K562 (cell line): ENCODE results near the gene RASSF10. TPM values are rescaled to one million over a fixed set of nuclear protein-coding genes. Genes with fewer than 3 reads are reported as not detected.

Experiments
- BRF1 ChIP-seq: IDR thresholded peaks from 3 replicates; pipeline ENCODE4 v1.6.1; 2011; ENCODE audit warnings: borderline replicate concordance, mild to moderate bottlenecking; ENCODE audit not compliant: insufficient read length; ENCODE audit errors: extremely low read depth
- CHD2 ChIP-seq: IDR thresholded peaks from 2 replicates; pipeline ENCODE4 v1.6.1; 2011; ENCODE audit warnings: low read depth, low read length
- GTF2A2 ChIP-seq: IDR thresholded peaks from 2 replicates; pipeline ENCODE4 v1.6.1; 2016; ENCODE audit warnings: mild to moderate bottlenecking, missing genetic modification characterization, missing compliant biosample characterization
- HCFC1 ChIP-seq: IDR thresholded peaks from 2 replicates; pipeline ENCODE4 v1.6.1; 2012; ENCODE audit warnings: low read depth, low read length, improper control_type of control experiment
- LEF1 ChIP-seq: fragments of 450-650 bp; IDR thresholded peaks from 2 replicates; pipeline ENCODE4 v1.6.1; 2016; ENCODE audit warnings: mild to moderate bottlenecking
- NCOR1 ChIP-seq: fragments of 450-650 bp; IDR thresholded peaks from 2 replicates; pipeline ENCODE4 v1.6.1; 2016; ENCODE audit warnings: mild to moderate bottlenecking, moderate library complexity
- NFATC3 ChIP-seq: fragments of 450-650 bp; IDR thresholded peaks from 2 replicates; pipeline ENCODE4 v1.6.1; 2017; ENCODE audit warnings: mild to moderate bottlenecking
- NFIX ChIP-seq: fragments of 250-450 bp; sonication (Bioruptor Pico); IDR thresholded peaks from 2 replicates; pipeline ENCODE4 v1.4.0; 2020; ENCODE audit warnings: low read depth, mild to moderate bottlenecking, moderate library complexity
- NR2C1 ChIP-seq, 2 experiments: fragments of 450-650 bp; IDR thresholded peaks; 2 replicates each; pipeline ENCODE4 v1.6.1; 2017; ENCODE audit warnings: mild to moderate bottlenecking in 2 of 2, antibody characterized with exemption in 1 of 2, inconsistent platforms in 1 of 2, missing compliant biosample characterization in 1 of 2, missing genetic modification characterization in 1 of 2
- NR2C2 ChIP-seq, 2 experiments: fragments of 200-800 bp in 1 of 2; sonication (Bioruptor generic) in 1 of 2; sonication (generic) in 1 of 2; formaldehyde crosslinking in 1 of 2; IDR thresholded peaks; 2 replicates each; pipeline versions ENCODE4 v1.6.1 to v1.8.0; 2016 to 2022; ENCODE audit warnings: mild to moderate bottlenecking in 1 of 2, missing compliant biosample characterization in 1 of 2, missing genetic modification characterization in 1 of 2, missing genetic modification reagents in 1 of 2
- NR3C1 ChIP-seq: sonication (generic); formaldehyde crosslinking; IDR thresholded peaks from 2 replicates; pipeline ENCODE4 v1.8.1; 2022; ENCODE audit warnings: missing genetic modification reagents
- POLR2AphosphoS5 ChIP-seq: IDR thresholded peaks from 2 replicates; pipeline ENCODE4 v1.6.1; 2011; ENCODE audit warnings: mild to moderate bottlenecking, low read depth, low read length, moderate library complexity; ENCODE audit not compliant: control insufficient read depth, insufficient read depth
- RCOR1 ChIP-seq, 2 experiments: IDR thresholded peaks; 2 replicates each; pipeline ENCODE4 v1.6.1; 2012; ENCODE audit warnings: low read depth in 2 of 2, low read length in 2 of 2, borderline replicate concordance in 1 of 2, improper control_type of control experiment in 1 of 2
- SIN3A ChIP-seq, 2 experiments: fragments of 150-350 bp in 1 of 2; IDR thresholded peaks; 2 replicates each; pipeline ENCODE4 v1.6.1; 2011 to 2016; ENCODE audit warnings: borderline replicate concordance in 2 of 2, low read depth in 2 of 2, low read length in 2 of 2, mild to moderate bottlenecking in 2 of 2, moderate library complexity in 2 of 2; ENCODE audit not compliant: control insufficient read depth in 1 of 2
- TBL1XR1 ChIP-seq, 2 experiments: IDR thresholded peaks; 2 replicates each; pipeline ENCODE4 v1.6.1; 2012; ENCODE audit warnings: improper control_type of control experiment in 2 of 2, low read length in 2 of 2, mild to moderate bottlenecking in 1 of 2
- TCF7 ChIP-seq: sonication (generic); IDR thresholded peaks from 2 replicates; pipeline ENCODE4 v1.6.1; 2016; ENCODE audit warnings: antibody characterized with exemption, borderline replicate concordance
- TCF7L2 ChIP-seq: fragments of 150-350 bp; IDR thresholded peaks from 2 replicates; pipeline ENCODE4 v1.6.1; 2016; ENCODE audit warnings: low read depth, mild to moderate bottlenecking, low read length, moderate library complexity
- TEAD2 ChIP-seq: fragments of 450-650 bp; IDR thresholded peaks from 2 replicates; pipeline ENCODE4 v1.6.1; 2016; ENCODE audit warnings: missing genetic modification characterization, control low read depth, missing compliant biosample characterization
- ZC3H8 ChIP-seq: fragments of 450-650 bp; IDR thresholded peaks from 2 replicates; pipeline ENCODE4 v1.6.1; 2017
- ZFP30 ChIP-seq: fragments of 250-450 bp; sonication (Bioruptor Pico); IDR thresholded peaks from 2 replicates; pipeline ENCODE4 v1.8.0; 2022; ENCODE audit warnings: moderate library complexity, mild to moderate bottlenecking, inconsistent platforms, borderline replicate concordance
- ZNF239 ChIP-seq: fragments of 250-450 bp; sonication (Bioruptor Pico); IDR thresholded peaks from 2 replicates; pipeline ENCODE4 v1.4.0; 2020; ENCODE audit warnings: mild to moderate bottlenecking
- ZNF445 ChIP-seq: fragments of 250-450 bp; sonication (Bioruptor Pico); IDR thresholded peaks from 2 replicates; pipeline ENCODE4 v1.4.0; 2020; ENCODE audit warnings: low read depth, mild to moderate bottlenecking, moderate library complexity
- polyA plus RNA-seq, 8 experiments: library from polyadenylated mRNA; depleted of rRNA in 4 of 8; stranded (reverse) in 5 of 8; unstranded in 3 of 8; fragments of >200 nt; fragmentation: Nextera tagmentation in 2 of 8; fragmentation: Illumina TruSeq in 1 of 8; extraction: Ambion mirVana in 2 of 8; extraction: Trizol in 1 of 8; gene quantifications; 2 replicates each; pipeline versions ENCODE4 v1.2.1 to v1.2.3, GENCODE V29; 2011 to 2014; ENCODE audit warnings: inconsistent platforms in 1 of 8, missing spikeins in 1 of 8
- total RNA-seq, 7 experiments: library from RNA; depleted of rRNA in 6 of 7; stranded (reverse); fragments of >200 nt in 6 of 7; fragmentation: Illumina TruSeq in 2 of 7; extraction: Trizol in 2 of 7; gene quantifications; 2 replicates each; pipeline versions ENCODE4 v1.2.1 to v1.2.3, GENCODE V29; 2011 to 2021; ENCODE audit warnings: low replicate concordance in 1 of 7
- TF ChIP-seq, protein P1 (sequence below), 3 experiments: IDR thresholded peaks in 2 of 3; conservative IDR thresholded peaks in 1 of 3; 2 replicates each; pipeline ENCODE4 v1.5.1; 2011 to 2012; ENCODE audit warnings: low read length in 3 of 3, mild to moderate bottlenecking in 3 of 3, control low read depth in 2 of 3, improper control_type of control experiment in 1 of 3, inconsistent platforms in 1 of 3, low read depth in 1 of 3, mixed read lengths in 1 of 3, moderate library complexity in 1 of 3; ENCODE audit not compliant: insufficient read depth in 2 of 3
- TF ChIP-seq, protein P2 (sequence below), 2 experiments: fragments of 450-650 bp in 1 of 2; sonication (generic) in 1 of 2; formaldehyde crosslinking in 1 of 2; IDR thresholded peaks in 1 of 2; conservative IDR thresholded peaks in 1 of 2; 2 replicates each; pipeline versions ENCODE4 v1.6.1 to v1.8.1; 2016 to 2023; ENCODE audit warnings: mild to moderate bottlenecking in 2 of 2, moderate library complexity in 2 of 2, inconsistent platforms in 1 of 2, missing genetic modification reagents in 1 of 2
- TF ChIP-seq, protein P3 (sequence below): fragments of 250-450 bp; sonication (Bioruptor Pico); IDR thresholded peaks from 2 replicates; pipeline ENCODE4 v1.5.0; 2022; ENCODE audit warnings: mild to moderate bottlenecking

RASSF10 gene
- total and polyA plus RNA-seq, 9 of the 15 experiments (the other 6 are each of a cell fraction or from before 2014, with no cell fraction given): not detected

DNA sequence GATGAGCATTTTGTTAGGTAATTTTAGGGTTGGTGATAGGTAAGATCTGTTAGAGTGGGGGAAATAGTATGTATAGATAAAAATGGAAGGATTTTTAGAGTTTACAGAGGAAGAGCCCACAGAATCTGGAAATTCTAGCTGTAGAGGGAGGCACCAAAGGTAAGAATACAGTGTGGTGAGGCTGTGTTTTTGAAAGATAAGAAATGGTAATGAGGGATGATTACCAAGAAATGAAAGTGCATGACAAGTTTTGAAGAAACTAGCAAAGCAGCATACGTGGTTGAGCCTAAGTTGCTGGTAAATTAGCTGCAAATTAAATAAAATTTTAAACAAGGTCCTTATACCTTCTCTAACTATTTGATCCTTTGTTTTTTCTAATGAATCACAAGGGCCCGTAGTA, 14.6 kb upstream of the RASSF10 start (continued):
- no peak for TF ChIP-seq GTF2A2
- no peak for TF ChIP-seq HCFC1
- TF ChIP-seq POLR2AphosphoS5: no peak
- no peak for TF ChIP-seq NR3C1 (CRISPR knock-in tag)
- TF ChIP-seq TBL1XR1 (IDR thresholded peaks at IDR 0.05; ENCODE audit: low read length in 2 of 2): no peak
- no peak for TF ChIP-seq ZNF445 (CRISPR knock-in tag)
- TF ChIP-seq NR2C1 (IDR thresholded peaks at IDR 0.05): no peak
- TF ChIP-seq NR2C1 (tag; IDR thresholded peaks at IDR 0.05): no peak
- no peak for TF ChIP-seq NFIX
- 0 out of 4 replicates have a peak, but pooled peaks of 1 of the 2 experiments have one; percentile 36 for TF ChIP-seq RCOR1 (IDR thresholded peaks at IDR 0.05; ENCODE audit: borderline replicate concordance in 1 of 2, low read depth in 2 of 2, low read length in 2 of 2)
- TF ChIP-seq, protein P1, sequence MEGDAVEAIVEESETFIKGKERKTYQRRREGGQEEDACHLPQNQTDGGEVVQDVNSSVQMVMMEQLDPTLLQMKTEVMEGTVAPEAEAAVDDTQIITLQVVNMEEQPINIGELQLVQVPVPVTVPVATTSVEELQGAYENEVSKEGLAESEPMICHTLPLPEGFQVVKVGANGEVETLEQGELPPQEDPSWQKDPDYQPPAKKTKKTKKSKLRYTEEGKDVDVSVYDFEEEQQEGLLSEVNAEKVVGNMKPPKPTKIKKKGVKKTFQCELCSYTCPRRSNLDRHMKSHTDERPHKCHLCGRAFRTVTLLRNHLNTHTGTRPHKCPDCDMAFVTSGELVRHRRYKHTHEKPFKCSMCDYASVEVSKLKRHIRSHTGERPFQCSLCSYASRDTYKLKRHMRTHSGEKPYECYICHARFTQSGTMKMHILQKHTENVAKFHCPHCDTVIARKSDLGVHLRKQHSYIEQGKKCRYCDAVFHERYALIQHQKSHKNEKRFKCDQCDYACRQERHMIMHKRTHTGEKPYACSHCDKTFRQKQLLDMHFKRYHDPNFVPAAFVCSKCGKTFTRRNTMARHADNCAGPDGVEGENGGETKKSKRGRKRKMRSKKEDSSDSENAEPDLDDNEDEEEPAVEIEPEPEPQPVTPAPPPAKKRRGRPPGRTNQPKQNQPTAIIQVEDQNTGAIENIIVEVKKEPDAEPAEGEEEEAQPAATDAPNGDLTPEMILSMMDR (IDR thresholded peaks at IDR 0.05 in 2 of 3, conservative IDR thresholded peaks at IDR 0.05 in 1 of 3; ENCODE audit: insufficient read depth in 2 of 3, low read depth in 1 of 3, low read length in 3 of 3): 0 out of 6 replicates have a peak, but pooled peaks of 1 of the 3 experiments have one; percentile 2
- no peak for TF ChIP-seq ZC3H8
- no peak for TF ChIP-seq NR2C2 (CRISPR knock-in tag; IDR thresholded peaks at IDR 0.05)
- TF ChIP-seq NR2C2 (tag; IDR thresholded peaks at IDR 0.05): no peak
- no peak for TF ChIP-seq TEAD2 (tag)
- peak; percentile 58 for TF ChIP-seq LEF1
- TF ChIP-seq TCF7: no peak
- TF ChIP-seq SIN3A (IDR thresholded peaks at IDR 0.05; ENCODE audit: borderline replicate concordance in 2 of 2, control insufficient read depth in 1 of 2, low read depth in 2 of 2, low read length in 2 of 2): no peak
- TF ChIP-seq CHD2: no peak
- peak; percentile 40; the same call in 1 of the 2 replicates for TF ChIP-seq NCOR1
- no peak for TF ChIP-seq NFATC3
- TF ChIP-seq ZFP30: no peak
- TF ChIP-seq, protein P2, sequence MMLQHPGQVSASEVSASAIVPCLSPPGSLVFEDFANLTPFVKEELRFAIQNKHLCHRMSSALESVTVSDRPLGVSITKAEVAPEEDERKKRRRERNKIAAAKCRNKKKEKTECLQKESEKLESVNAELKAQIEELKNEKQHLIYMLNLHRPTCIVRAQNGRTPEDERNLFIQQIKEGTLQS (IDR thresholded peaks at IDR 0.05): no peak
- TF ChIP-seq, protein P2 (CRISPR knock-in tag; conservative IDR thresholded peaks at IDR 0.05): no peak
- TF ChIP-seq, protein P3, sequence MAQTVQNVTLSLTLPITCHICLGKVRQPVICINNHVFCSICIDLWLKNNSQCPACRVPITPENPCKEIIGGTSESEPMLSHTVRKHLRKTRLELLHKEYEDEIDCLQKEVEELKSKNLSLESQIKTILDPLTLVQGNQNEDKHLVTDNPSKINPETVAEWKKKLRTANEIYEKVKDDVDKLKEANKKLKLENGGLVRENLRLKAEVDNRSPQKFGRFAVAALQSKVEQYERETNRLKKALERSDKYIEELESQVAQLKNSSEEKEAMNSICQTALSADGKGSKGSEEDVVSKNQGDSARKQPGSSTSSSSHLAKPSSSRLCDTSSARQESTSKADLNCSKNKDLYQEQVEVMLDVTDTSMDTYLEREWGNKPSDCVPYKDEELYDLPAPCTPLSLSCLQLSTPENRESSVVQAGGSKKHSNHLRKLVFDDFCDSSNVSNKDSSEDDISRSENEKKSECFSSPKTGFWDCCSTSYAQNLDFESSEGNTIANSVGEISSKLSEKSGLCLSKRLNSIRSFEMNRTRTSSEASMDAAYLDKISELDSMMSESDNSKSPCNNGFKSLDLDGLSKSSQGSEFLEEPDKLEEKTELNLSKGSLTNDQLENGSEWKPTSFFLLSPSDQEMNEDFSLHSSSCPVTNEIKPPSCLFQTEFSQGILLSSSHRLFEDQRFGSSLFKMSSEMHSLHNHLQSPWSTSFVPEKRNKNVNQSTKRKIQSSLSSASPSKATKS: no peak
- TF ChIP-seq BRF1: no peak
- no peak for TF ChIP-seq TCF7L2
- TF ChIP-seq ZNF239 (CRISPR knock-in tag): no peak
